Measurements from ENCODE around the gene SPINK5.

- TF ChIP-seq EP300 (IDR thresholded peaks at IDR 0.05) (no peak), POLR2A (IDR thresholded peaks at IDR 0.05) (no peak)
Observed at GRCh38 chr5:148120317-148120716, 56.5 kb downstream of the SPINK5 start.
